ENCODE measurements around the gene SAMD4A.

Gene SAMD4A

DNA sequence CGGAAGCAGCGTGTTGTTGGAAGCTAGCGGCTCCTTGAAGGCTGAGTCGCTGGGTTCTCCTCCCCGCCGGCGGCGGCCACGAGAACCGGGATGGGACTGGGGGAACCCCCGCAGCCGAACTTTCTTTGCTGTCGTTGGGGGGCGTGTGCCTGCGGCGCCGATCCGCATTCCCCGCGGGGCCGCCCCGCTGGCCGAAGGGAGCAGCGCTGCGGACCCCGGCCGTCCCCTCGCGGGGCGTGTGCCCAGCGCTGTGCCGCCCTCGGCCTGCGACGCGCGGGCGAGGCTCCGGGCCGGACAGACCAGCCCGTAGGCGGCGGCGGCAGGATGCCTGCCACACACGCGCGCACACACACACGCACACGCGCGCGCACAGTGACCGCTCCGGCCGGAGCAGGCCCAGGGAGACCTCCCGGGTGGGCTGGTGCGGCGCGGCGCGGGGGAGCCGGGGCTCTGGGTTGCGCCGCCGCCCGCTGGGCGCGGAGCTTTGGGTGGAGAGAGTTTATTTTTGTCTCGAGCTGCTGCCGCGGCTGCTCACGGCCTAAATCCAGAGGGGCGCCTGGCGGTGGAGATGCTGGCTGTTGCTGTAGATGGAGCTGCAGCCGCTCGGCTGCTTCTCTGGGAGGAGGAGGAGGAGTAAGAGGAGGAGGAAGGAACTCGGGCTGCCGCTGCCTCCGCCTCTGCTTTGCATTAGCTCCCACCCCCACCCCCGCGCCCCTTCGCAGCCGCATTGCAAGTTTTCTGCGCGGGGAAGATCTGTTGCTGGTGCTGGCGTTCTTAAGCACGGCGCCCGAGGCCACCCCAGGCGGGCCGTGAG, at the start of gene SAMD4A:
Gene SAMD4A, plus strand, starts transcription at position 719 of the 814 bp plus-strand sequence. CDS start 789 bp downstream, outside the sequence.
- no peak for FAIRE-seq

- no peak for FAIRE-seq
Observed at GRCh38 chr14:54524410-54524809, 42.5 kb upstream of the SAMD4A start.

GRCh38 chr14:54528973-54529372, 38.0 kb upstream of the SAMD4A start:
- FAIRE-seq: no peak

DNA sequence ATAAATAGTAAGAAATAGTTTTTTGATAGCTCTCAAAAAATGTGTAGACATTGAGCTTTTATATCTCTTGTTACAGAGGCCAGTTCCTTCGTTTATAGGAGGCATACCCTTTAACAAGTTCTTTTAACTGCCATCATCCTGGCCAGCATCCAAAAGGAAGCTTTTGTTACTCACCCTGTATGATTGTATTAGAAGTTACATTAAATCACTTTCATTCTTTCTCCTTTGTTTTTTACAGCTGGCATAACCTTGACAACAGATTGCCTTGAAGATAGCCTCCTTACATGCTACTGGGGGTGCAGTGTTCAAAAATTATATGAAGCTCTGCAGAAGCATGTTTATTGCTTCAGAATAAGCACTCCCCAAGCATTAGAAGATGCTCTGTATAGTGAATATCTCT, 37.1 kb upstream of the SAMD4A start:
- no peak for FAIRE-seq

DNA sequence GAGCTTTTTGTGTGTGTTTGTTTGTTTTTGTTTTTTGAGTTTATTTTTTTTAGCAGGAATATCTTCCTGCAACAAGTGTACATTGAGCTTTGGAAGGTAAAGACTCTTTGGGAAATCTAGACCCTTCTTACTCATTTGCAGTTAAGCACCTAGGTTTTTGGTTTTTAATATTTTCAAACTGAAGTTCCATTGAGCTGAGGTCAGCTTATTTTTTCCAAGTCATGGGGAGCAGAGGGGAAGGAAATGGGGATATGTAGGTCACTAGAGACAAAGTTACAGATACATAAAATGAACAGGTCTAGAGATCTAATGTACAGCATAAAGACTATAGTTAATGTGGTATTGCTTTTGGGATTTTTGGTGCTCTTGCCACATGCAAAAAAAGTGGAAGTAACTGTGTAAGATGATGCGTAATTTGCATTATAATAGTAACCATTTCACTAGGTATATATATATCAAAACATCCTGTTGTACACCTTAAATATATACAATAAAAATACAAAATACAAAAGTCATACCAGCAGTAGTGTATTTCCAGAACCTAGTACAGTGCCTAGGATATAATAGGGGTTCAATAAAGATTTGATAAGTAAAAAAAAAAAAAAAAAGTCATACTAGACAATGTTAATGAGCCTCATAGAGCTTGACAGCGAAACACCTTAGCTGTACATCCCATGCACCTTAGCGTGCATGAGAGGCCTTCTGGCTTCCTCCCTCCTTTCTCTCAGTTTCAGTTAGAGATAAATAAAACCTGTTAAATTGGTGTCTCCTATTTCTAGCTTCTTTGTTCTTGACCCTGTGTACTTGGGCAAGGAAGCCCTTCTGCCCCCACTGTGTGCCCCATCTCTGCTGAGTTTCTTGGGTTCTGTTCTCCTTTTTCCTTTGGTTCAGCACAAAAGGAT, 34.6 kb upstream of the SAMD4A start:
- FAIRE-seq: no peak

DNA sequence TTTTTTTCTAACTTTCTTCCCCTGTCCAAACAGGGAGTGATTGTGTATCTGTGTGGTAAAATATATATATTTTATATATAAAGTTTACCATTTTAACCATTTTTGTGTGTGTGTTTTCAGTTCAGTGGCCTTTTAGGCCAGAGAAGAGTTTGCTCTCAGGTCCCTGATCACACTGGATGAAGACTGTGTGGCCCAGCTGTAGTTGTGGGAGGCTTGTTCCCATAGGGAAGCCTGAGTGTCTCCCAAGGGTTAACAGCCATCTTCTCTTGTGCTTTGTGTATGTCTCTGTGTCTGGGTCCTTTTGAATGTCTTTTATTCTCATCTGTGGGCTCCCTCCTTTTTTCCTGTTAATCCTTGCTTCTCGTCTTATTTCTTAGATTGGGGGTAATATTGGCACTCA, 33.8 kb upstream of the SAMD4A start:
- no peak for FAIRE-seq

- no peak for FAIRE-seq
Observed at GRCh38 chr14:54535126-54535525, 31.8 kb upstream of the SAMD4A start.

- FAIRE-seq: no peak
Observed at GRCh38 chr14:54535646-54536045, 31.3 kb upstream of the SAMD4A start.

GRCh38 chr14:54537651-54538050, 29.3 kb upstream of the SAMD4A start:
- FAIRE-seq: no peak

GRCh38 chr14:54538055-54538454, 28.9 kb upstream of the SAMD4A start:
- no peak for FAIRE-seq

DNA sequence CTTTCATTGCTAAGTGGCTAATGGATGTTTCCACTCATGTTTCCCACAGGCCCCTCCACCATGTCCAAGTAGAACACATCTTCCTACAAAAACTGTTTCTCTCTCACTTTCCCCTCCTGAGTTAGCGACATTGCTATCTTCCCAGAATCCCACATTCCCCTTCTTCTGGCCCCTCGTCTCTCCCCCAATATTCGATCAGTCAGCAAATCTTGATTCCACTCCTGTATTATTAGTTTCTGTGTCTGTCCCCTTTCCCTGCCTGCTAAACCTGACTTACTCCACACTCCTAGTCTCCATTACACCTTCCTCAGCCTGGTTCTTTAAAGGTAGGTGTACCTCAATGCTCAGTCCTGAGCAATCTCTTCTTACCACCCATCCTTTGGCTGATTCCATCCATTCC, 19.3 kb upstream of the SAMD4A start:
- no peak for FAIRE-seq

DNA sequence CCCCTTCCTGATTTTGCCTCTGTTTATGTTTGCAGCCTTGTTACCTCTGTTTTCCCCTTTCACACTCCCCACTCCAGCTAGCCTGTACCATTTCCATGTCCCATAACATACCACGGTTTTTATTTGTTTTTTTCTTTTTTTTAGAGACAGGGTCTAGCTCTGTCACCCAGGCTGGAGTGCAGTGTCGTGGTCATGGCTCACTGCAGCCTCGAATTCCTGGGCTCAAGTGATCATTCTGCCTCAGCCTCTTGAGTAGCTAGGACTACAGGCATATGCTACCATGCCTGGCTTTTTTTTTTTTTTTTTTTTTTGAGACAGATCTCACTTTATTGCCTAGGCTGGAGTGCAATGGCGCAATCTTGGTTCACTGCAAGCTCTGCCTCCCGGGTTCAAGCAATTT, 18.4 kb upstream of the SAMD4A start:
- FAIRE-seq: no peak

DNA sequence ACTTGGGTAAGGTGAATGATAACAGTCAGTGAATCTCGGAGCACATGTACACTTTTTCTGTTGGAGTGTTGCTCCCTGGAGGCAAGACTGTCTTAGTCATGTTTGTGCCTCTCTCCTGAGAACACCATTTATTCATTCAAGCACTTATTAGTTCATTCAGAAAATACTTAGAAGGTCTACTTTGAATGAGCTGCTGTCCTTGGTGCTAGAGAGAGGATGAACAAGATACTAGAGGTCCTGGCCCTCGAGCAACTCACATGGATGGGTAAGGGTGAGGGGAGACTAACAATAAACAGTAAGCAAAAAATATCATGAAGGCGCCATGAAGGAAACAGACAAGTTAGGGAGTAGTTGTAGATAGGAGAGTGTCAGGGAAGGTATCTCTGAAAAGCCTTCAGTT, 17.1 kb upstream of the SAMD4A start:
- FAIRE-seq: no peak

DNA sequence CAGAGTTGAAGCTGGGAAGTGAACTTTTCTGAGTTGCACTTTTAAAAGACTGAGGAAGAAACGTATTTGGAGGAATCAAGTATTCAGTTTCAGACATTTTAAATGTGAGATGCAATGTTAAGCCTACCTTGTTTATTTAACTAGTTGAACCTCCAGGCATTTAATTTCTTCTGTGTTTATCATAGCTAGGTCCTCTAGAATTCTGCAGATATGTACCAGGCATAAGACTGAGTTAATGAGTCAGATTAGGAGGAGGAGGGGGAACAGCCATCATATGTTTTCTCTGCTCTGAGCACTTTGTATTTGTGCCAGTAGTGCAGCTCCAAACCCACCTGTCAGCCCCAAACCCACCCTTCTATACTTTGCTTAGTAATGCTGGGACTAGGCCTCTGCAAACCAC, 16.4 kb upstream of the SAMD4A start:
- FAIRE-seq: no peak

- no peak for FAIRE-seq
Observed at GRCh38 chr14:54554401-54554800, 12.5 kb upstream of the SAMD4A start.

GRCh38 chr14:54555651-54556050, 11.3 kb upstream of the SAMD4A start:
- no peak for FAIRE-seq

DNA sequence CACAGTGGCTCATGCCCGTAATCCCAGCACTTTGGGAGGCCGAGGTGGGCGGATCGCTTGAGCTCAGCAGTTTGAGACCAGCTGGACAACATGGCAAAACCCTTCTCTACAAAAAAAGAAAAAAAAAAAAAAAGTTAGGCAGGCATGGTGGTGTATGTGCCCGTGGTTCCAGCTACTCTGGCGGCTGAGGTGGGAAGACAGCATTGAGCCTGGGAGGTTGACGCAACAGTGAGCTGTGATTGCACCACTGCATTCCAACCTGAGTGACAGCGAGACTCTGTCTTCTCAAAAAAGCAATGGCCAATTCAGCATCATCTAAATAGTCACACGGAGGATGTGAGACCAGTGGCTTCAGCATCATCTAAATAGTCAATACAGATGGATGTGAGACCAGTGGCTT, 10.4 kb upstream of the SAMD4A start:
- no peak for FAIRE-seq

DNA sequence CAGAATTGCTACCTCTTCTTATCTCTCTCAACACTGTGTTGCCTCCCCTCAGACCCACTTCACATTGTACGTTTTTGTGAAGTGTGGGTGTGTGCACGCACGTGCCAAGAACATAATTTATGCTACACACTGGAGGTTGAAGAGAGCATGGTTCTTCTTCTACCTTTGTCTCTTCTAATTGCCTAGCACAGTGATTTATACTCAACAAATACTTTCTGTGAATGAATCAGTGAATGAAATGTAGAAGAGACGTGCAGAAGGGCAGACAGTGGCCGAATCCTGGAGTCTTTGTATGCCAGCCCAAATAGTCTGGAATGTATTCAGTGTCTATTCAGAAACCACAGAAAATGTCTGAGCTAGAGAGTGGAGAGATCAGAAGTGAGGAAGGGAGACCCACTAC, 4.6 kb upstream of the SAMD4A start:
- FAIRE-seq: no peak

GRCh38 chr14:54564071-54564867, 2.7 kb upstream of the SAMD4A start:
- peak; percentile 86 for FAIRE-seq

DNA sequence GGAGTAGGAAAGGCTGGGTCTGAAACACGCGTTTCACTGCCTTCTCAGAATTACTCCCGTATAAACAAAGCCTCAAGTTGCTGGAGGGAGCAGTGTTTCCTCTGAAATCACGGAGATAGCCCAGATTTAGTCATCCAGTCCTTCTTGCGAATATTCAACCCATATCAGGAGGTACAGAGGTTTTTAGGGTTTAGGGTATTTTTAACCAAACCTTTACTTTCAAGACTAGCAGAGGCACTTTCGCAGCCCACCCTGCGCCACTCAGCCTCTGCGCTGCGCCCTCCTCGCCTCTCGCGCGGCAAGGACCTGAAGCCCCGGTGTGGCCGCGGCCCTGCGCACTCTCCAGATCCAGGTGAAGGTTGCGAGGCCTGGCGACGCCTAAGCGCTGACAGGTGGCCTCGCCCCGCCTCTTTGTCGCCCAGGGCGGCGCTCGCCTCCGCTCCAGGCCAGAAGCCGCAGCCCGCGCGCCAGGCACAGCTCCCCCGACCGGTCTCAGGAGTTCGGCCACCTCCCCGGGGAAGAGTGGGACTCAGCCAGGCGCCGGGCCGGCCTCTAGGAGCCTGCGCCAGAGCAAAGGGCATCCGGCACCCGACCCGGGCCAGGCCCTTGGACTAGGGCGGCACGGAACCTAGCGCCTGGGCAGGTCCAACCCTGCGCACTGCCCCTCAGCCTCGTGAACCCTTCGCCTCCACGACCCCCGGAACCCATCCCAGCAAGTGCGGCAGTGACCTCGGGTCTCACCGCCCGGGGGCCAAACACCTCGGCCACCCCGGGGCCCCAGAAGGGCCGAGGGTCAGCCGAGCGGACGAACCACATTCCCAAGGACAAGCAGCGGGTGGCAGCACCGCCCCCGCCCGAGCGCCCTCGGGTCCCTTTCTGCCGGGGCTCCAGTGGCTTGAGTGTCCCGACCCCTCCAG, 1.8 kb upstream of the SAMD4A start:
- FAIRE-seq: no peak

DNA sequence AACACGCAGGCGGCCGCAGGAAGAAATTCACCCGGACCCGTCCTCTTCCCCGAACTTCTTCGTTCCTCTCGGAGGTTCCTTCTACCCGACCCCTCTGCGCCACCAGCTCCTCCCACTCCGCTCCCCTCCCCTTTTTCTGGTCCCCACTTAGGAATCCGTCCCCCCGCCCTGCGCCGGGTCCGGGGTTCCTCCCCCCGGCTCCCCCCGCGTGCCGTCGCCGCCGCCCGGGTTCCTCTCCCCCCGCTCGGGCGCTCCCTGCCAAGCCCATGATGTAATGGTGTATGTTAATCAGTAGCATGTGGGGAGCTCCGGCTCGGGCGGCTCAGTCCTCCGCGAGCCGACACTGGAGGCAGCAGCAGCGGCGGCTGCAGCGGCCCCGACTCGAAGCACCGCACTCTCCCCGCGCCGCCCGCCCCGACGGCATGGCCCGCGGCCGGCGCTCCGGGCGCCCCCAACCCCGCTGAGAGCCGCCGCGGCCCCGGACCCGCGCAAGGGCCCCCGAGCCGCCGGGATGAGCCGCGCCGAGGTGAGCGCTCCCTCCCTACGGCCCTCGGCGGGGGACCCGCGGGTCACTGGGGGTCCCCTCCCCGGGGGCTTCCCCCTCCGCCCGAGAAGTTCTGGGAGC, 1.0 kb upstream of the SAMD4A start:
- FAIRE-seq: no peak
